Measurements from ENCODE around the gene CLOCK.

DNA sequence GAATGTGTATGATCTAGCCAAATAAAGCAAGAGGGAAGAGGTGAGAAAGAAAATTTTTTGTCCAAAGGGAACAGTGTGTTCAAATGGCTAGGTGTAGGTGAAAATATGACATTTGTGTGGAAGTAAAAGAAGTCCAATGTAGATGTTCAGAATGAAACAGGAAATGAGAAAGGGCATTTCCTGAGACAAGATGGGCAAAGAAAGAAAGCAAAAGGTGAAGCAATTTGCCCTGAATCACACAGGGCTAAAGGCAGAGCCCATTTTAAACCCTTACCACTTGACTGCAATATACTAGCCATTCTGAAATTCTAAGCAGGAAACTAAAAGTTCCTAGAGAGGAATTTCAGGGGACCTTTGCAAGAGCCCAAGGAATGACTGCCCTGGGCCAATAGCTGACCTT, 36.0 kb downstream of the CLOCK start:
- TF ChIP-seq POLR2AphosphoS5 (IDR thresholded peaks at IDR 0.05; ENCODE audit: low read depth, low read length) (no peak), TAF1 (IDR thresholded peaks at IDR 0.05; ENCODE audit: borderline replicate concordance, insufficient read depth, low read length) (no peak), SIN3A (IDR thresholded peaks at IDR 0.05; ENCODE audit: borderline replicate concordance, insufficient read depth, low read length) (no peak)
- TF ChIP-seq, protein P1, sequence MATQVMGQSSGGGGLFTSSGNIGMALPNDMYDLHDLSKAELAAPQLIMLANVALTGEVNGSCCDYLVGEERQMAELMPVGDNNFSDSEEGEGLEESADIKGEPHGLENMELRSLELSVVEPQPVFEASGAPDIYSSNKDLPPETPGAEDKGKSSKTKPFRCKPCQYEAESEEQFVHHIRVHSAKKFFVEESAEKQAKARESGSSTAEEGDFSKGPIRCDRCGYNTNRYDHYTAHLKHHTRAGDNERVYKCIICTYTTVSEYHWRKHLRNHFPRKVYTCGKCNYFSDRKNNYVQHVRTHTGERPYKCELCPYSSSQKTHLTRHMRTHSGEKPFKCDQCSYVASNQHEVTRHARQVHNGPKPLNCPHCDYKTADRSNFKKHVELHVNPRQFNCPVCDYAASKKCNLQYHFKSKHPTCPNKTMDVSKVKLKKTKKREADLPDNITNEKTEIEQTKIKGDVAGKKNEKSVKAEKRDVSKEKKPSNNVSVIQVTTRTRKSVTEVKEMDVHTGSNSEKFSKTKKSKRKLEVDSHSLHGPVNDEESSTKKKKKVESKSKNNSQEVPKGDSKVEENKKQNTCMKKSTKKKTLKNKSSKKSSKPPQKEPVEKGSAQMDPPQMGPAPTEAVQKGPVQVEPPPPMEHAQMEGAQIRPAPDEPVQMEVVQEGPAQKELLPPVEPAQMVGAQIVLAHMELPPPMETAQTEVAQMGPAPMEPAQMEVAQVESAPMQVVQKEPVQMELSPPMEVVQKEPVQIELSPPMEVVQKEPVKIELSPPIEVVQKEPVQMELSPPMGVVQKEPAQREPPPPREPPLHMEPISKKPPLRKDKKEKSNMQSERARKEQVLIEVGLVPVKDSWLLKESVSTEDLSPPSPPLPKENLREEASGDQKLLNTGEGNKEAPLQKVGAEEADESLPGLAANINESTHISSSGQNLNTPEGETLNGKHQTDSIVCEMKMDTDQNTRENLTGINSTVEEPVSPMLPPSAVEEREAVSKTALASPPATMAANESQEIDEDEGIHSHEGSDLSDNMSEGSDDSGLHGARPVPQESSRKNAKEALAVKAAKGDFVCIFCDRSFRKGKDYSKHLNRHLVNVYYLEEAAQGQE (IDR thresholded peaks at IDR 0.05; ENCODE audit: insufficient read depth in 1 of 2, low read depth in 2 of 2, low read length in 2 of 2), result no peak

Data from PFSK-1 (cell line).